SK-N-SH (cell line): ENCODE data around the gene TMX4. TPM values are rescaled to one million over a fixed set of nuclear protein-coding genes. Genes with fewer than 3 reads are reported as not detected.
"Not testable (repeated sequence)": the region's sequence is repeated elsewhere in the genome, so short reads cannot be mapped to it uniquely, and the experiment has no call there.

ENCODE experiments used
- CTCF ChIA-PET: fragments of 300-600, 350-600 bp; formaldehyde crosslinking; extraction: SDS; loops from one replicate; lab custom pipeline; 2021; lab: Yijun Ruan, JAX
- POLR2A ChIA-PET: fragments of 350-600 bp; sonication (Branson Sonifier 250); formaldehyde crosslinking; extraction: SDS; loops from one replicate; lab custom pipeline; 2020; ENCODE audit warnings: antibody characterized with exemption, inconsistent platforms; lab: Yijun Ruan, JAX
- DNase-seq: peaks from one replicate; pipeline ENCODE4 v3.0.0; 2012
- H2AFZ ChIP-seq: fragments of 200-600 bp; sonication (generic); 2 replicates; pipeline ENCODE4 v1.8.1; 2016; ENCODE audit warnings: antibody characterized with exemption, mild to moderate bottlenecking, low read depth
- H3F3A ChIP-seq: fragments of 200-600 bp; sonication (generic); replicated peaks from 2 replicates; pipeline ENCODE3; 2016; ENCODE audit warnings: antibody characterized with exemption, mild to moderate bottlenecking; ENCODE audit not compliant: insufficient read depth
- H3K27ac ChIP-seq, 2 experiments: fragments of 200-500 bp in 1 of 2; fragments of 200-600 bp in 1 of 2; sonication (Bioruptor generic) in 1 of 2; sonication (generic), shearing (Covaris generic) in 1 of 2; 2 replicates each; pipeline versions ENCODE4 v1.5.1 to v1.6.1; 2014 to 2016; ENCODE audit warnings: low read depth in 2 of 2, inconsistent platforms in 1 of 2, low read length in 1 of 2, mild to moderate bottlenecking in 1 of 2, mixed read lengths in 1 of 2
- H3K27me3 ChIP-seq: fragments of 200-600 bp; sonication (generic), shearing (Covaris generic); 2 replicates; pipeline ENCODE4 v1.6.1; 2016; ENCODE audit warnings: mixed run types; ENCODE audit not compliant: insufficient read depth
- H3K36me3 ChIP-seq, 2 experiments: fragments of 200-500 bp in 1 of 2; fragments of 200-600 bp in 1 of 2; sonication (Bioruptor generic) in 1 of 2; sonication (generic) in 1 of 2; replicated peaks in 1 of 2; 2 replicates each; pipeline versions ENCODE3 to v1.5.1; 2014 to 2016; ENCODE audit warnings: low read length in 1 of 2, mild to moderate bottlenecking in 1 of 2; ENCODE audit not compliant: insufficient read depth in 2 of 2, control insufficient read depth in 1 of 2
- H3K4me1 ChIP-seq, 2 experiments: fragments of 200-500 bp in 1 of 2; fragments of 200-600 bp in 1 of 2; sonication (Bioruptor generic) in 1 of 2; sonication (generic), shearing (Covaris generic) in 1 of 2; 2 replicates each; pipeline versions ENCODE4 v1.5.1 to v1.6.1; 2014 to 2016; ENCODE audit warnings: low read depth in 1 of 2, low read length in 1 of 2, mixed run types in 1 of 2; ENCODE audit not compliant: insufficient read depth in 2 of 2, control insufficient read depth in 1 of 2
- H3K4me2 ChIP-seq: fragments of 200-600 bp; sonication (generic), shearing (Covaris generic); 2 replicates; pipeline ENCODE4 v1.6.1; 2017; ENCODE audit warnings: mixed run types
- H3K4me3 ChIP-seq, 2 experiments: fragments of 200-500 bp in 1 of 2; fragments of 200-600 bp in 1 of 2; sonication (Bioruptor generic) in 1 of 2; sonication (generic), shearing (Covaris generic) in 1 of 2; 2 replicates each; pipeline versions ENCODE4 v1.5.1 to v1.8.1; 2014 to 2016; ENCODE audit warnings: low read depth in 2 of 2, inconsistent platforms in 1 of 2, low read length in 1 of 2, mild to moderate bottlenecking in 1 of 2, mixed read lengths in 1 of 2, moderate library complexity in 1 of 2
- H3K79me2 ChIP-seq: fragments of 200-600 bp; sonication (generic); 2 replicates; pipeline ENCODE4 v1.8.1; 2017; ENCODE audit warnings: mild to moderate bottlenecking; ENCODE audit not compliant: insufficient read depth
- H3K9ac ChIP-seq: fragments of 200-600 bp; sonication (generic); 2 replicates; pipeline ENCODE4 v1.6.1; 2017; ENCODE audit warnings: mixed run types
- H3K9me2 ChIP-seq: fragments of 200-600 bp; sonication (generic); 2 replicates; pipeline ENCODE4 v1.6.1; 2017; ENCODE audit warnings: mixed run types
- H3K9me3 ChIP-seq: fragments of 200-600 bp; sonication (generic); 2 replicates; pipeline ENCODE4 v1.6.1; 2017; ENCODE audit warnings: mixed run types, mild to moderate bottlenecking, moderate library complexity
- H4K20me1 ChIP-seq: fragments of 200-600 bp; sonication (generic); 2 replicates; pipeline ENCODE4 v1.6.1; 2017; ENCODE audit warnings: mild to moderate bottlenecking, mixed run types; ENCODE audit not compliant: insufficient read depth
- CHD2 ChIP-seq: fragments of 150-350 bp; IDR thresholded peaks from 2 replicates; pipeline ENCODE4 v1.6.1; 2018; ENCODE audit warnings: low read length; ENCODE audit not compliant: partially characterized antibody
- ELF1 ChIP-seq: IDR thresholded peaks from 2 replicates; pipeline ENCODE4 v1.4.0; 2012
- EP300 ChIP-seq, 2 experiments: IDR thresholded peaks; 2 replicates each; pipeline versions ENCODE4 v1.4.0 to v1.6.1; 2012; ENCODE audit warnings: borderline replicate concordance in 1 of 2, low read depth in 1 of 2, low read length in 1 of 2
- EZH2phosphoT487 ChIP-seq: fragments of 200-600 bp; sonication (generic); IDR thresholded peaks from 2 replicates; pipeline ENCODE4 v1.6.1; 2017; ENCODE audit warnings: low read depth, mixed run types, mild to moderate bottlenecking, antibody characterized with exemption, moderate library complexity, borderline replicate concordance
- FOXJ3 ChIP-seq: sonication (generic); formaldehyde crosslinking; IDR thresholded peaks from 2 replicates; pipeline ENCODE4 v1.5.1; 2020; ENCODE audit warnings: mild to moderate bottlenecking, missing genetic modification reagents
- GATA2 ChIP-seq: sonication (generic); formaldehyde crosslinking; IDR thresholded peaks from 2 replicates; pipeline ENCODE4 v1.5.0; 2020; ENCODE audit warnings: mild to moderate bottlenecking, missing genetic modification reagents
- JUND ChIP-seq: IDR thresholded peaks from 2 replicates; pipeline ENCODE4 v1.4.0; 2012
- MXI1 ChIP-seq: IDR thresholded peaks from 2 replicates; pipeline ENCODE4 v1.6.1; 2012; ENCODE audit warnings: mild to moderate bottlenecking, low read depth, low read length, improper control_type of control experiment
- NFIC ChIP-seq: IDR thresholded peaks from 2 replicates; pipeline ENCODE4 v1.4.0; 2012; ENCODE audit warnings: borderline replicate concordance
- RAD21 ChIP-seq: IDR thresholded peaks from 2 replicates; pipeline ENCODE4 v1.6.1; 2012; ENCODE audit warnings: mild to moderate bottlenecking, low read length
- RCOR1 ChIP-seq: fragments of 150-350 bp; IDR thresholded peaks from 2 replicates; pipeline ENCODE4 v1.6.1; 2017; ENCODE audit warnings: antibody characterized with exemption, low read length
- TCF12 ChIP-seq: IDR thresholded peaks from 2 replicates; pipeline ENCODE4 v1.4.0; 2012
- TEAD4 ChIP-seq: IDR thresholded peaks from 2 replicates; pipeline ENCODE4 v1.4.0; 2012; ENCODE audit warnings: mild to moderate bottlenecking, borderline replicate concordance; ENCODE audit not compliant: insufficient read depth
- YY1 ChIP-seq: IDR thresholded peaks from 2 replicates; pipeline ENCODE4 v1.4.0; 2012; ENCODE audit warnings: low read depth, mild to moderate bottlenecking
- WGBS: methylation state at CpG from one replicate; pipeline ENCODE4 v1.1.6; 2017; ENCODE audit warnings: low lambda C conversion rate; 5-methylcytosine and 5-hydroxymethylcytosine counted together
- polyA plus RNA-seq, 3 experiments: library from polyadenylated mRNA; depleted of rRNA; stranded (reverse); fragments of >200 nt; gene quantifications; 2 replicates each; pipeline ENCODE4 v1.2.3, GENCODE V29; 2012
- TF ChIP-seq, protein P1 (sequence below): IDR thresholded peaks from 2 replicates; pipeline ENCODE4 v1.4.0; 2012; ENCODE audit warnings: low read depth, borderline replicate concordance

Gene TMX4
- polyA plus RNA-seq, 1 of the 3 experiments (the other 2 are of a cell fraction) = 10.9 TPM

GRCh38 chr20:7967199-7967844 is 52.2 kb downstream of the TMX4 start:
- Histone ChIP-seq H3K4me1 (peaks cover 0 to 3% of the 10 kb centered on the region in 2 experiments; a peak in 2 of 4 replicates), H3K9me2 (no peaks in the 10 kb centered on the region), H3K4me2 (no peak overlapping the region), H3K9me3 (no peaks in the 10 kb centered on the region), H3K79me2 (no peaks in the 10 kb centered on the region), H3F3A (no peaks in the 10 kb centered on the region), H3K27me3 (no peaks in the 10 kb centered on the region), H3K36me3 (no peaks in the 10 kb centered on the region), H3K9ac (no peak overlapping the region), H4K20me1 (no peaks in the 10 kb centered on the region), H3K4me3 (no peak overlapping the region), H3K27ac (peak overlapping the region in 1 of 2 experiments; percentile 76; a peak in 2 of 4 replicates), H2AFZ (no peak overlapping the region)
- CTCF ChIA-PET = interaction anchor here (2.6 to 2.8 kb wide), 2 partner anchors 31 to 754 kb away, joined by 11 to 17 read pairs; no protein-coding TSS in a partner anchor
- no peak for DNase-seq
- WGBS = 37% methylated on average over 4 of the region's 4 CpGs
- TF ChIP-seq TCF12 (no peak), FOXJ3 (no peak), MXI1 (no peak), NFIC (peak; percentile 28; the same call in 1 of the 2 replicates)
- POLR2A ChIA-PET = no interaction called here

GRCh38 chr20:7966176-7966575 is 53.4 kb downstream of the TMX4 start:
- Histone ChIP-seq H4K20me1 (no peaks in the 10 kb centered on the region), H3K27me3 (no peaks in the 10 kb centered on the region), H3K9me3 (no peaks in the 10 kb centered on the region), H3K4me1 (peaks cover 0 to 3% of the 10 kb centered on the region in 2 experiments; a peak in 2 of 4 replicates), H3K4me2 (no peak overlapping the region), H2AFZ (peak overlapping the region; percentile 41; the same call in 1 of the 2 replicates), H3K9ac (no peak overlapping the region), H3K27ac (peak overlapping the region in 1 of 2 experiments; percentile 76; a peak in 2 of 4 replicates), H3K79me2 (no peaks in the 10 kb centered on the region), H3F3A (no peaks in the 10 kb centered on the region), H3K4me3 (no peak overlapping the region), H3K36me3 (no peaks in the 10 kb centered on the region), H3K9me2 (no peaks in the 10 kb centered on the region)
- peak; percentile 38 for DNase-seq
- TF ChIP-seq CHD2 = peak; percentile 53
- peak; percentile 92 for TF ChIP-seq GATA2 (CRISPR knock-in tag)
- peak in 1 of 2 experiments; percentile 87; a peak in 2 of 4 replicates for TF ChIP-seq EP300 (IDR thresholded peaks at IDR 0.05; ENCODE audit: borderline replicate concordance in 1 of 2, low read depth in 1 of 2, low read length in 1 of 2)
- peak; percentile 80; the same call in 1 of the 2 replicates for TF ChIP-seq FOXJ3
- peak; percentile 83; the same call in 1 of the 2 replicates for TF ChIP-seq RCOR1
- TF ChIP-seq JUND = no peak
- peak; percentile 63; the same call in 1 of the 2 replicates for TF ChIP-seq MXI1
- no peak for TF ChIP-seq TEAD4
- ChIA-PET POLR2A (no interaction called here), CTCF (interaction anchor here (0.8 to 2.6 kb wide), 4 partner anchors 30 to 755 kb away, joined by 3 to 11 read pairs (median 6); no protein-coding TSS in a partner anchor)
- WGBS = 23% methylated on average over 3 of the region's 3 CpGs

DNA sequence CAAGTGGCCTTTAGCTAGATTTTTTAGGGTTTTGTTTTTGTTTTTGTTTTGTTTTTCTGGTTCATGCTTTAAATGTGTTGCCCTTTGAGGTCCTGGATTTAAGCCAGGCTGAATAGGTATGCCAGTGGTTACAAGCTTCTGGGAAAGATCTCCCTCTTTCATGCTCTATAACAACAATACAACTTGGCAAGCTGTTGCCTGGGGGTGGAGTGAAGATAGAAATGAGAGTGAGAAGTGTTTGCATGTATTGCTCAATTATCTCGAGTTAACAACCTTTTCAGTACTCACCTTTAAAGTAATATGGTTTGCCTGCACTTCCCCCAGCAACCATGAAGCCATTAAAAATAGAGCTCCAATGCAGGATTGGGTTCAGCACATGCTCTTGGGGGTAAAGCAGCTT is 60.1 kb downstream of the TMX4 start:
- ChIA-PET CTCF (interaction anchor here (0.7 to 1.9 kb wide), 3 partner anchors 23 to 763 kb away, joined by 3 to 8 read pairs (median 4); partner anchors contain the start of gene TMX4), POLR2A (no interaction called here)
- Histone ChIP-seq H3K4me1 (no peaks in the 10 kb centered on the region), H3K9me2 (no peaks in the 10 kb centered on the region), H3F3A (no peaks in the 10 kb centered on the region), H3K27ac (no peak overlapping the region), H3K4me2 (no peak overlapping the region), H3K79me2 (no peaks in the 10 kb centered on the region), H3K36me3 (no peaks in the 10 kb centered on the region), H2AFZ (no peak overlapping the region), H3K4me3 (no peak overlapping the region), H4K20me1 (no peaks in the 10 kb centered on the region), H3K9me3 (no peaks in the 10 kb centered on the region), H3K27me3 (no peaks in the 10 kb centered on the region; the same call in 1 of the 2 replicates), H3K9ac (no peak overlapping the region)
- DNase-seq = no peak
- 5% methylated on average over 1 of the region's 1 CpG for WGBS
- TF ChIP-seq NFIC (no peak), YY1 (no peak), EZH2phosphoT487 (no peak), FOXJ3 (no peak), MXI1 (no peak), RAD21 (no peak), ELF1 (no peak)
- TF ChIP-seq, protein P1, sequence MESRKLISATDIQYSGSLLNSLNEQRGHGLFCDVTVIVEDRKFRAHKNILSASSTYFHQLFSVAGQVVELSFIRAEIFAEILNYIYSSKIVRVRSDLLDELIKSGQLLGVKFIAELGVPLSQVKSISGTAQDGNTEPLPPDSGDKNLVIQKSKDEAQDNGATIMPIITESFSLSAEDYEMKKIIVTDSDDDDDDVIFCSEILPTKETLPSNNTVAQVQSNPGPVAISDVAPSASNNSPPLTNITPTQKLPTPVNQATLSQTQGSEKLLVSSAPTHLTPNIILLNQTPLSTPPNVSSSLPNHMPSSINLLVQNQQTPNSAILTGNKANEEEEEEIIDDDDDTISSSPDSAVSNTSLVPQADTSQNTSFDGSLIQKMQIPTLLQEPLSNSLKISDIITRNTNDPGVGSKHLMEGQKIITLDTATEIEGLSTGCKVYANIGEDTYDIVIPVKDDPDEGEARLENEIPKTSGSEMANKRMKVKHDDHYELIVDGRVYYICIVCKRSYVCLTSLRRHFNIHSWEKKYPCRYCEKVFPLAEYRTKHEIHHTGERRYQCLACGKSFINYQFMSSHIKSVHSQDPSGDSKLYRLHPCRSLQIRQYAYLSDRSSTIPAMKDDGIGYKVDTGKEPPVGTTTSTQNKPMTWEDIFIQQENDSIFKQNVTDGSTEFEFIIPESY = no peak

- H3K27me3 ChIP-seq, H3K4me3 ChIP-seq, H3K9ac ChIP-seq, H3K36me3 ChIP-seq, H2AFZ ChIP-seq, H3K9me2 ChIP-seq, H3K4me2 ChIP-seq, H4K20me1 ChIP-seq, H3F3A ChIP-seq, H3K9me3 ChIP-seq, POLR2A ChIA-PET, H3K79me2 ChIP-seq, DNase-seq, CTCF ChIA-PET, H3K4me1 ChIP-seq, H3K27ac ChIP-seq: not testable (repeated sequence)
- WGBS = 49% methylated on average over 9 of the region's 9 CpGs
Observed at GRCh38 chr20:7956561-7956960, 63.0 kb downstream of the TMX4 start.
